RWPE1 (cell line): ENCODE results near the gene B4GALT2.

Experiments
- CTCF ChIA-PET: fragments of 350-600 bp; sonication (Branson Sonifier 250); formaldehyde crosslinking; extraction: SDS; loops from one replicate; lab custom pipeline; 2021; lab: Yijun Ruan, JAX
- POLR2A ChIA-PET: fragments of 400-600 bp; formaldehyde crosslinking; extraction: SDS; loops from one replicate; lab custom pipeline; 2020; ENCODE audit warnings: antibody characterized with exemption; ENCODE audit not compliant: low non-redundant PET; lab: Yijun Ruan, JAX
- DNase-seq: peaks from one replicate; pipeline ENCODE4 v3.0.0; 2012; ENCODE audit warnings: low spot score
- H3K27ac ChIP-seq: fragments of 450-650 bp; 2 replicates; pipeline ENCODE4 v1.5.1; 2017
- CTCF ChIP-seq: fragments of 450-650 bp; conservative IDR thresholded peaks from 2 replicates; pipeline ENCODE4 v1.5.1; 2017; ENCODE audit warnings: low read depth, mild to moderate bottlenecking

Gene B4GALT2

GRCh38 chr1:43978551-43979260 is at the start of gene B4GALT2:
TSS of gene B4GALT2 (plus strand) at chr1:43979210. CDS start at chr1:43981161, 1,951 bp downstream.
- DNase-seq = peak; percentile 64
- ChIA-PET POLR2A (no interaction called here), CTCF (no interaction called here)
- no peak for TF ChIP-seq CTCF
- H3K27ac ChIP-seq = peak within 1 kb of the TSS; percentile 94

GRCh38 chr1:43930168-43930948 is 48.7 kb upstream of the B4GALT2 start:
- peak; percentile 66 for DNase-seq
- POLR2A ChIA-PET = interaction anchor here (1.2 kb wide), 2 partner anchors 15 to 166 kb away, joined by 3 read pairs; no protein-coding TSS in a partner anchor

GRCh38 chr1:43930949-43931275 is 48.1 kb upstream of the B4GALT2 start:
- DNase-seq = no peak
- ChIA-PET POLR2A (interaction anchor here (1.2 kb wide), 2 partner anchors 15 to 167 kb away, joined by 3 read pairs; no protein-coding TSS in a partner anchor), CTCF (interaction anchor here (0.6 to 1.5 kb wide), 6 partner anchors 15 to 167 kb away, joined by 3 to 8 read pairs (median 4); partner anchors contain the start of gene ATP6V0B)
- TF ChIP-seq CTCF = no peak
- H3K27ac ChIP-seq = peak overlapping the region; percentile 96

More at GRCh38 chr1:43930168-43930948, 48.7 kb upstream of the B4GALT2 start:
- TF ChIP-seq CTCF = peak; percentile 57
- H3K27ac ChIP-seq = peak overlapping the region; percentile 96
- CTCF ChIA-PET = interaction anchor here (0.6 to 1.5 kb wide), 6 partner anchors 15 to 167 kb away, joined by 3 to 8 read pairs (median 4); partner anchors contain the start of gene ATP6V0B

- DNase-seq = no peak
- peak overlapping the region; percentile 96 for H3K27ac ChIP-seq
- TF ChIP-seq CTCF = no peak
- ChIA-PET POLR2A (interaction anchor here (0.6 kb wide), 1 partner anchor 150 kb away, joined by 3 read pairs; no protein-coding TSS in a partner anchor), CTCF (interaction anchor here (0.6 to 6.5 kb wide), 3 partner anchors 14 to 166 kb away, joined by 3 to 150 read pairs (median 3); no protein-coding TSS in a partner anchor)
Measured at GRCh38 chr1:43931711-43932660, 47.0 kb upstream of the B4GALT2 start.

GRCh38 chr1:43932786-43933385 is 46.1 kb upstream of the B4GALT2 start:
- TF ChIP-seq CTCF = no peak
- ChIA-PET CTCF (interaction anchor here (0.5 to 6.5 kb wide), 8 partner anchors 13 to 167 kb away, joined by 3 to 150 read pairs (median 4); partner anchors contain the start of gene IPO13), POLR2A (interaction anchor here (0.6 to 0.8 kb wide), 3 partner anchors 19 to 167 kb away, joined by 3 read pairs; no protein-coding TSS in a partner anchor)
- DNase-seq = peak; percentile 79
- peak overlapping the region; percentile 96 for H3K27ac ChIP-seq
